Gastroesophageal sphincter (tissue), 4 donors: ENCODE results near the gene RNF38. TPM values are rescaled to one million over a fixed set of nuclear protein-coding genes. Genes with fewer than 3 reads are reported as not detected.
"Not testable (repeated sequence)": the region's sequence is repeated elsewhere in the genome, so short reads cannot be mapped to it uniquely, and the experiment has no call there.

Experiments
- ATAC-seq: fragments of 150-250 bp; one replicate; pipeline ENCODE4 v1.9.1; 2016; ENCODE audit warnings: mild to moderate bottlenecking, moderate library complexity
- H3K27ac ChIP-seq, 4 donors: fragments of 200-600 bp; sonication (generic) in 3 of 4; 1 replicate in 3 of 4; 2 replicates in 1 of 4; pipeline ENCODE4 v1.5.1; 2016 to 2019
- H3K27me3 ChIP-seq: fragments of 200-600 bp; sonication (generic); one replicate; pipeline ENCODE4 v1.5.1; 2019
- H3K36me3 ChIP-seq, 2 donors: fragments of 200-600 bp; sonication (generic); one replicate each; pipeline ENCODE4 v1.5.1; 2019; ENCODE audit warnings: control low read depth in 1 of 2
- H3K4me1 ChIP-seq, 3 donors: fragments of 200-600 bp; sonication (generic); 1 replicate in 2 of 3; 2 replicates in 1 of 3; pipeline ENCODE4 v1.5.1; 2016 to 2019; ENCODE audit warnings: control low read depth in 2 of 3
- H3K4me3 ChIP-seq, 2 donors: fragments of 200-600 bp; sonication (generic); one replicate each; pipeline ENCODE4 v1.5.1; 2019; ENCODE audit warnings: mild to moderate bottlenecking in 1 of 2, moderate library complexity in 1 of 2
- H3K9me3 ChIP-seq, 3 donors: fragments of 200-600 bp; sonication (generic); one replicate each; pipeline ENCODE4 v1.5.1; 2017 to 2019; ENCODE audit warnings: control low read depth in 2 of 3
- EP300 ChIP-seq: sonication (generic); formaldehyde crosslinking; IDR thresholded peaks from one replicate; pipeline ENCODE4 v1.6.1; 2017; ENCODE audit warnings: antibody characterized with exemption, mild to moderate bottlenecking
- POLR2A ChIP-seq, 2 donors: fragments of 450-650 bp; IDR thresholded peaks; one replicate each; pipeline ENCODE4 v1.6.1; 2017; ENCODE audit warnings: antibody characterized with exemption in 2 of 2, mild to moderate bottlenecking in 2 of 2, moderate library complexity in 1 of 2
- POLR2AphosphoS5 ChIP-seq: sonication (generic); formaldehyde crosslinking; IDR thresholded peaks from one replicate; pipeline ENCODE4 v1.6.1; 2017; ENCODE audit warnings: antibody characterized with exemption
- WGBS, 2 donors: methylation state at CpG; one replicate each; pipeline ENCODE4 v1.1.5; 2018; ENCODE audit warnings: low coverage in 1 of 2; 5-methylcytosine and 5-hydroxymethylcytosine counted together
- total RNA-seq, 4 donors: library from RNA; depleted of rRNA; stranded (reverse); fragments of >200 nt; gene quantifications; one replicate each; pipeline ENCODE4 v1.1.0, GENCODE V29; 2016
- TF ChIP-seq, protein P1 (sequence below), 4 experiments: fragments of 200-600 bp in 2 of 4; fragments of 450-650 bp in 2 of 4; sonication (generic) in 1 of 4; IDR thresholded peaks; one replicate each; pipeline ENCODE4 v1.5.1; 2017 to 2019; ENCODE audit warnings: antibody characterized with exemption in 4 of 4, mild to moderate bottlenecking in 2 of 4, moderate library complexity in 2 of 4

Gene RNF38
- total RNA-seq, 4 donors from 2014 or later = 38.9 to 57.4 (median 54.6) TPM

DNA sequence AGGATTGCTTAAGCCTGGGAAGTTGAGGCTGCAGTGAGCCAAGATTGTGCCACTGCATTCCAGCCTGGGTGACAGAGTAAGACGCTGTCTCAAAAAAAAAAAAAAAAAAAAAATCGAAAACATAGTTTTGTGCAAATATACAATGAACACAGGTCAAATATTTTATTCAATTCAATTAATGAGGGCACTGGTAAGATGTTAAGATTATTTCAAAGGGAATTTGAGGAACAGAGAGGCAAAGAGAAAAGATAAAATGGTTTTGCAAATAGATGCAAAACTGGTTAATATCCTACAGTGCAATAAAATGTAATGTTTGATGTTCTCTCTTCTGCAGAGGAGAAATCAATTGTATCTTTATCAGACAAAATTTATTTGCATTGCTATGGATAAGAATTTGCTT is 102.3 kb downstream of the RNF38 start:
- Histone ChIP-seq H3K9me3 (no peaks in the 10 kb centered on the region), H3K4me3 (no peak overlapping the region), H3K27me3 (no peaks in the 10 kb centered on the region), H3K36me3 (no peaks in the 10 kb centered on the region), H3K4me1 (peaks cover 0 to 3% (median 0%) of the 10 kb centered on the region in 3 donors), H3K27ac (no peak overlapping the region)
- TF ChIP-seq POLR2AphosphoS5 = no peak
- no peak for TF ChIP-seq EP300
- TF ChIP-seq, protein P1, sequence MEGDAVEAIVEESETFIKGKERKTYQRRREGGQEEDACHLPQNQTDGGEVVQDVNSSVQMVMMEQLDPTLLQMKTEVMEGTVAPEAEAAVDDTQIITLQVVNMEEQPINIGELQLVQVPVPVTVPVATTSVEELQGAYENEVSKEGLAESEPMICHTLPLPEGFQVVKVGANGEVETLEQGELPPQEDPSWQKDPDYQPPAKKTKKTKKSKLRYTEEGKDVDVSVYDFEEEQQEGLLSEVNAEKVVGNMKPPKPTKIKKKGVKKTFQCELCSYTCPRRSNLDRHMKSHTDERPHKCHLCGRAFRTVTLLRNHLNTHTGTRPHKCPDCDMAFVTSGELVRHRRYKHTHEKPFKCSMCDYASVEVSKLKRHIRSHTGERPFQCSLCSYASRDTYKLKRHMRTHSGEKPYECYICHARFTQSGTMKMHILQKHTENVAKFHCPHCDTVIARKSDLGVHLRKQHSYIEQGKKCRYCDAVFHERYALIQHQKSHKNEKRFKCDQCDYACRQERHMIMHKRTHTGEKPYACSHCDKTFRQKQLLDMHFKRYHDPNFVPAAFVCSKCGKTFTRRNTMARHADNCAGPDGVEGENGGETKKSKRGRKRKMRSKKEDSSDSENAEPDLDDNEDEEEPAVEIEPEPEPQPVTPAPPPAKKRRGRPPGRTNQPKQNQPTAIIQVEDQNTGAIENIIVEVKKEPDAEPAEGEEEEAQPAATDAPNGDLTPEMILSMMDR (IDR thresholded peaks at IDR 0.05) = no peak
- no peak for TF ChIP-seq POLR2A (IDR thresholded peaks at IDR 0.05)
- ATAC-seq = no peak
- 72 to 84% methylated on average over 2 of the region's 2 CpGs for WGBS, 2 donors

DNA sequence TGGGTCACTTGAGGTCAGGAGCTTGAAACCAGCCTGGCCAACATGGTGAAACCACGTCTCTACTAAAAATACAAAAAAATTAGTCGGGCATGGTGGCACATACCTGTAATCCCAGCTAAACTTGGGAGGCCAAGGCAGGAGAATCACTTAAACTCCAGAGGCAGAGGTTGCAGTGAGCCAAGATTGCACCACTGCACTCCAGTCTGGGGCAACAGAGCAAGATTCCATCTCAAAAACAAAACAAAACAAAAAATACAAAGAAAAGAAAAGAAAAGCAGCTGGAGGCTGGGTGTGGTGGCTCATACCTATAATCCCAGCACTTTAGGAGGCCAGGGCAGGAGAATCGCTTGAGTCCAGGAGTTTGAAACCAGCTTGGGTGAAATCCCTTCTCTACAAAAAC is 105.1 kb downstream of the RNF38 start:
- ATAC-seq, H3K36me3 ChIP-seq, H3K4me1 ChIP-seq, H3K27me3 ChIP-seq, H3K4me3 ChIP-seq, H3K27ac ChIP-seq, H3K9me3 ChIP-seq: not testable (repeated sequence)
- WGBS, 2 donors = 89 to 91% methylated on average over 3 of the region's 3 CpGs

- ATAC-seq = no peak
- WGBS, 2 donors = no CpG with 5 or more reads among the region's 5 CpGs
- TF ChIP-seq POLR2AphosphoS5 = no peak
- TF ChIP-seq POLR2A (IDR thresholded peaks at IDR 0.05) = no peak
- TF ChIP-seq, protein P1 (IDR thresholded peaks at IDR 0.05) = no peak
- no peak for TF ChIP-seq EP300
- no peaks in the 10 kb centered on the region for H3K9me3 ChIP-seq
- H3K27me3 ChIP-seq = no peaks in the 10 kb centered on the region
- H3K4me1 ChIP-seq = peaks cover 0 to 3% (median 0%) of the 10 kb centered on the region in 3 donors
- no peaks in the 10 kb centered on the region for H3K36me3 ChIP-seq
- H3K4me3 ChIP-seq = no peak overlapping the region
- H3K27ac ChIP-seq = no peak overlapping the region
Measured at GRCh38 chr9:36293918-36294317, 106.2 kb downstream of the RNF38 start.

GRCh38 chr9:36293171-36293570 is 106.9 kb downstream of the RNF38 start:
- no peak for TF ChIP-seq POLR2AphosphoS5
- Histone ChIP-seq H3K4me3 (no peak overlapping the region), H3K27ac (no peak overlapping the region), H3K9me3 (no peaks in the 10 kb centered on the region), H3K4me1 (peaks cover 0 to 3% (median 0%) of the 10 kb centered on the region in 3 donors), H3K27me3 (no peaks in the 10 kb centered on the region), H3K36me3 (no peaks in the 10 kb centered on the region)
- no peak for ATAC-seq
- 73 to 77% methylated on average over 5 to 6 of the region's 7 CpGs for WGBS, 2 donors

- Histone ChIP-seq H3K27me3 (no peaks in the 10 kb centered on the region), H3K4me3 (no peak overlapping the region), H3K36me3 (no peaks in the 10 kb centered on the region), H3K4me1 (peaks cover 0 to 3% (median 0%) of the 10 kb centered on the region in 3 donors), H3K27ac (no peak overlapping the region), H3K9me3 (no peaks in the 10 kb centered on the region)
- no peak for ATAC-seq
- WGBS, 2 donors = 78 to 88% methylated on average over 2 to 4 of the region's 12 CpGs
- no peak for TF ChIP-seq POLR2AphosphoS5
- TF ChIP-seq, protein P1 (IDR thresholded peaks at IDR 0.05) = no peak
- no peak for TF ChIP-seq EP300
- TF ChIP-seq POLR2A (IDR thresholded peaks at IDR 0.05) = no peak
Measured at GRCh38 chr9:36292641-36293040, 107.4 kb downstream of the RNF38 start.

- Histone ChIP-seq H3K27me3 (no peaks in the 10 kb centered on the region), H3K4me3 (no peak overlapping the region), H3K27ac (no peak overlapping the region), H3K36me3 (no peaks in the 10 kb centered on the region), H3K9me3 (no peaks in the 10 kb centered on the region), H3K4me1 (no peaks in the 10 kb centered on the region)
- TF ChIP-seq, protein P1 (IDR thresholded peaks at IDR 0.05) = no peak
- TF ChIP-seq EP300 (no peak), POLR2A (IDR thresholded peaks at IDR 0.05) (no peak), POLR2AphosphoS5 (no peak)
- 68 to 78% methylated on average over 3 of the region's 3 CpGs for WGBS, 2 donors
- no peak for ATAC-seq
Measured at GRCh38 chr9:36290996-36291395, 109.1 kb downstream of the RNF38 start.
